A549 (cell line): ENCODE data around the gene HMG20A. TPM values are rescaled to one million over a fixed set of nuclear protein-coding genes. Genes with fewer than 3 reads are reported as not detected.

Experiments used
- ATAC-seq, 2 experiments: fragments of 200-7000 bp in 1 of 2; fragments of >200 bp in 1 of 2; cut with Nextera tagmentation in 1 of 2; cut with Tn5 transposase in 1 of 2; 3 replicates each; pipeline versions ENCODE4 v1.8.0 to v1.9.1; 2018 to 2020; ENCODE audit warnings: mild to moderate bottlenecking in 1 of 2, moderate library complexity in 1 of 2
- CTCF ChIA-PET: fragments of 300-600 bp; sonication (Branson Sonifier 250); formaldehyde crosslinking; extraction: SDS; loops from one replicate; lab custom pipeline; 2021; ENCODE audit warnings: antibody characterized with exemption, inconsistent platforms; lab: Yijun Ruan, JAX
- POLR2A ChIA-PET: fragments of 350-600 bp; formaldehyde crosslinking; extraction: SDS; loops from one replicate; lab custom pipeline; 2021; ENCODE audit warnings: antibody characterized with exemption, inconsistent platforms; lab: Yijun Ruan, JAX
- DNase-seq, 2 experiments: peaks; one replicate each; pipeline versions ENCODE4 v3.0.0 to v3.0.0-alpha.2; 2011 to 2016; ENCODE audit warnings: low read depth in 1 of 2, low spot score in 1 of 2
- FAIRE-seq: peaks from 2 replicates; lab custom pipeline; 2011; peaks lifted over from hg19 to GRCh38; lab: Jason Lieb, UNC
- H3K27ac ChIP-seq, 2 experiments: fragments of >200 bp; sonication (Bioruptor Twin); formaldehyde crosslinking; 3 replicates each; pipeline ENCODE4 v1.5.1; 2016 to 2017
- H3K4me1 ChIP-seq: fragments of >200 bp; sonication (Bioruptor Twin); formaldehyde crosslinking; 3 replicates; pipeline ENCODE4 v1.6.1; 2016
- H3K4me2 ChIP-seq: fragments of >200 bp; sonication (Bioruptor Twin); formaldehyde crosslinking; 3 replicates; pipeline ENCODE4 v1.6.1; 2016
- H3K4me3 ChIP-seq: fragments of >200 bp; sonication (Bioruptor Twin); formaldehyde crosslinking; 3 replicates; pipeline ENCODE4 v1.5.1; 2016
- H3K9me3 ChIP-seq: fragments of >200 bp; sonication (Bioruptor Twin); formaldehyde crosslinking; 3 replicates; pipeline ENCODE4 v1.6.1; 2016
- ATOH8 ChIP-seq: fragments of 250-450 bp; sonication (Bioruptor Pico); IDR thresholded peaks from 2 replicates; pipeline ENCODE4 v1.5.0; 2020; ENCODE audit warnings: low read depth, mild to moderate bottlenecking, moderate library complexity
- BHLHE40 ChIP-seq: IDR thresholded peaks from 2 replicates; pipeline ENCODE4 v1.6.1; 2012; ENCODE audit warnings: low read depth, low read length, inconsistent platforms
- CEBPB ChIP-seq, 2 experiments: fragments of >200 bp in 1 of 2; sonication (Bioruptor Twin) in 1 of 2; formaldehyde crosslinking in 1 of 2; IDR thresholded peaks; 2 replicates each; pipeline ENCODE4 v1.6.1; 2012 to 2016
- CHD4 ChIP-seq: fragments of 200-600 bp; sonication (generic); IDR thresholded peaks from 2 replicates; pipeline ENCODE4 v1.6.1; 2016; ENCODE audit warnings: antibody characterized with exemption, mild to moderate bottlenecking, borderline replicate concordance
- EHMT2 ChIP-seq: fragments of 200-600 bp; sonication (generic); IDR thresholded peaks from 2 replicates; pipeline ENCODE4 v1.6.1; 2016; ENCODE audit warnings: antibody characterized with exemption, low read depth, mild to moderate bottlenecking, moderate library complexity
- ELK1 ChIP-seq: fragments of 150-350 bp; IDR thresholded peaks from 2 replicates; pipeline ENCODE4 v1.6.1; 2014; ENCODE audit warnings: low read depth, mild to moderate bottlenecking, low read length
- FOSL2 ChIP-seq, 2 experiments: fragments of 450-650 bp in 1 of 2; fragments of >200 bp in 1 of 2; sonication (Bioruptor Twin) in 1 of 2; formaldehyde crosslinking; IDR thresholded peaks; 2 replicates each; pipeline versions ENCODE4 v1.5.0 to v1.6.1; 2016 to 2020; ENCODE audit warnings: mild to moderate bottlenecking in 1 of 2, moderate library complexity in 1 of 2
- HDAC2 ChIP-seq: fragments of 200-600 bp; sonication (generic); IDR thresholded peaks from 2 replicates; pipeline ENCODE4 v1.6.1; 2016
- KDM5A ChIP-seq: fragments of 200-600 bp; sonication (generic); IDR thresholded peaks from 2 replicates; pipeline ENCODE4 v1.6.1; 2016; ENCODE audit warnings: antibody characterized with exemption, mild to moderate bottlenecking
- NPAS2 ChIP-seq: fragments of 250-450 bp; sonication (Bioruptor Pico); IDR thresholded peaks from 2 replicates; pipeline ENCODE4 v1.8.0; 2022; ENCODE audit warnings: mild to moderate bottlenecking, moderate library complexity, borderline replicate concordance
- NR3C1 ChIP-seq: fragments of >200 bp; sonication (Bioruptor Twin); formaldehyde crosslinking; IDR thresholded peaks from 3 replicates; pipeline ENCODE4 v1.6.1; 2017
- RAD21 ChIP-seq, 2 experiments: fragments of >200 bp in 1 of 2; sonication (Bioruptor Twin) in 1 of 2; formaldehyde crosslinking in 1 of 2; IDR thresholded peaks in 1 of 2; conservative IDR thresholded peaks in 1 of 2; 2 replicates in 1 of 2; 3 replicates in 1 of 2; pipeline ENCODE4 v1.6.1; 2012 to 2018; ENCODE audit warnings: inconsistent platforms in 1 of 2
- REST ChIP-seq: fragments of 200-600 bp; sonication (generic); IDR thresholded peaks from 2 replicates; pipeline ENCODE4 v1.6.1; 2016; ENCODE audit warnings: antibody characterized with exemption, mild to moderate bottlenecking, moderate library complexity
- RNF2 ChIP-seq: fragments of 200-600 bp; sonication (generic); IDR thresholded peaks from 2 replicates; pipeline ENCODE4 v1.6.1; 2016; ENCODE audit warnings: low read depth, mild to moderate bottlenecking, antibody characterized with exemption, moderate library complexity, borderline replicate concordance
- SREBF2 ChIP-seq: fragments of 450-650 bp; IDR thresholded peaks from 2 replicates; pipeline ENCODE4 v1.6.1; 2014; ENCODE audit warnings: mild to moderate bottlenecking, moderate library complexity
- USF2 ChIP-seq: fragments of 450-650 bp; IDR thresholded peaks from 2 replicates; pipeline ENCODE4 v1.6.1; 2014; ENCODE audit warnings: antibody characterized with exemption
- ZNF302 ChIP-seq: fragments of 250-450 bp; sonication (Bioruptor Pico); IDR thresholded peaks from 2 replicates; pipeline ENCODE4 v1.9.0; 2021; ENCODE audit warnings: inconsistent platforms, mild to moderate bottlenecking, moderate library complexity
- WGBS: methylation state at CpG from one replicate; pipeline ENCODE4 v1.1.6; 2017; ENCODE audit errors: missing lambda C conversion rate; 5-methylcytosine and 5-hydroxymethylcytosine counted together
- polyA plus RNA-seq, 4 experiments: library from polyadenylated mRNA; depleted of rRNA in 3 of 4; stranded (reverse); fragments of >200 nt; fragmentation: RNase III in 1 of 4; extraction: RNeasy Plus Mini Kit Qiagen cat#74134 plus additional on column Dnase treatment in 1 of 4; gene quantifications; 2 replicates in 3 of 4; 3 replicates in 1 of 4; pipeline ENCODE4 v1.2.3, GENCODE V29; 2011 to 2017
- TF ChIP-seq, protein P1 (sequence below): IDR thresholded peaks from 2 replicates; pipeline ENCODE4 v1.6.1; 2012; ENCODE audit warnings: low read depth, borderline replicate concordance
- TF ChIP-seq, protein P2 (sequence below): IDR thresholded peaks from 2 replicates; pipeline ENCODE4 v1.6.1; 2012

Gene HMG20A
- polyA plus RNA-seq, 2 of the 4 experiments (the other 2 are of a cell fraction): 29.5 to 85.1 TPM

GRCh38 chr15:77446840-77447390 is 26.2 kb downstream of the HMG20A start:
- ChIA-PET CTCF (interaction anchor here (1.2 to 2.6 kb wide), 2 partner anchors 11 to 26 kb away, joined by 5 to 7 read pairs; partner anchors contain the start of gene HMG20A), POLR2A (no interaction called here)
- H3K9me3 ChIP-seq: no peaks in the 10 kb centered on the region
- TF ChIP-seq ZNF302 (no peak), REST (no peak), RAD21 (conservative IDR thresholded peaks at IDR 0.05 in 1 of 2, IDR thresholded peaks at IDR 0.05 in 1 of 2) (no peak), RNF2 (no peak), SREBF2 (no peak), HDAC2 (no peak), EHMT2 (no peak), ELK1 (no peak), FOSL2 (IDR thresholded peaks at IDR 0.05) (no peak), FOSL2 (CRISPR knock-in tag; IDR thresholded peaks at IDR 0.05) (no peak), NPAS2 (no peak), CHD4 (no peak), ATOH8 (no peak), USF2 (no peak), KDM5A (no peak), BHLHE40 (no peak), NR3C1 (no peak)
- TF ChIP-seq, protein P1, sequence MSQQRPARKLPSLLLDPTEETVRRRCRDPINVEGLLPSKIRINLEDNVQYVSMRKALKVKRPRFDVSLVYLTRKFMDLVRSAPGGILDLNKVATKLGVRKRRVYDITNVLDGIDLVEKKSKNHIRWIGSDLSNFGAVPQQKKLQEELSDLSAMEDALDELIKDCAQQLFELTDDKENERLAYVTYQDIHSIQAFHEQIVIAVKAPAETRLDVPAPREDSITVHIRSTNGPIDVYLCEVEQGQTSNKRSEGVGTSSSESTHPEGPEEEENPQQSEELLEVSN: no peak
- TF ChIP-seq, protein P2, sequence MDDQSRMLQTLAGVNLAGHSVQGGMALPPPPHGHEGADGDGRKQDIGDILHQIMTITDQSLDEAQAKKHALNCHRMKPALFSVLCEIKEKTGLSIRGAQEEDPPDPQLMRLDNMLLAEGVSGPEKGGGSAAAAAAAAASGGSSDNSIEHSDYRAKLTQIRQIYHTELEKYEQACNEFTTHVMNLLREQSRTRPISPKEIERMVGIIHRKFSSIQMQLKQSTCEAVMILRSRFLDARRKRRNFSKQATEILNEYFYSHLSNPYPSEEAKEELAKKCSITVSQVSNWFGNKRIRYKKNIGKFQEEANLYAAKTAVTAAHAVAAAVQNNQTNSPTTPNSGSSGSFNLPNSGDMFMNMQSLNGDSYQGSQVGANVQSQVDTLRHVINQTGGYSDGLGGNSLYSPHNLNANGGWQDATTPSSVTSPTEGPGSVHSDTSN: no peak
- no peak overlapping the region for H3K27ac ChIP-seq
- WGBS: 54% methylated on average over 4 of the region's 4 CpGs
- H3K4me3 ChIP-seq: no peak overlapping the region
- H3K4me2 ChIP-seq: no peak overlapping the region
- no peaks in the 10 kb centered on the region for H3K4me1 ChIP-seq
- FAIRE-seq: peak; percentile 51
- no peak for DNase-seq
- no peak for ATAC-seq

- Histone ChIP-seq H3K9me3 (no peaks in the 10 kb centered on the region), H3K4me3 (no peak overlapping the region), H3K4me2 (no peak overlapping the region), H3K4me1 (no peaks in the 10 kb centered on the region), H3K27ac (no peak overlapping the region)
- no peak for DNase-seq
- CTCF ChIA-PET: no interaction called here
- WGBS: 92% methylated on average over 1 of the region's 1 CpG
- TF ChIP-seq CEBPB (IDR thresholded peaks at IDR 0.05) (0 out of 4 replicates have a peak, but pooled peaks of 1 of the 2 experiments have one; percentile 18), RAD21 (conservative IDR thresholded peaks at IDR 0.05 in 1 of 2, IDR thresholded peaks at IDR 0.05 in 1 of 2) (no peak)
- POLR2A ChIA-PET: no interaction called here
- FAIRE-seq: no peak
- no peak for ATAC-seq
Measured at GRCh38 chr15:77454265-77454664, 33.6 kb downstream of the HMG20A start.
